Fibroblast of skin of back (primary cell): ENCODE results near the gene HASPIN.
A peak's percentile ranks its signal among the peaks of the same experiment; 100 is the strongest.
"Not testable (repeated sequence)": the region's sequence is repeated elsewhere in the genome, so short reads cannot be mapped to it uniquely, and the experiment has no call there.

Source experiments
- DNase-seq: peaks from one replicate; pipeline ENCODE4 v3.0.0-alpha.2; 2013

Gene HASPIN

DNA sequence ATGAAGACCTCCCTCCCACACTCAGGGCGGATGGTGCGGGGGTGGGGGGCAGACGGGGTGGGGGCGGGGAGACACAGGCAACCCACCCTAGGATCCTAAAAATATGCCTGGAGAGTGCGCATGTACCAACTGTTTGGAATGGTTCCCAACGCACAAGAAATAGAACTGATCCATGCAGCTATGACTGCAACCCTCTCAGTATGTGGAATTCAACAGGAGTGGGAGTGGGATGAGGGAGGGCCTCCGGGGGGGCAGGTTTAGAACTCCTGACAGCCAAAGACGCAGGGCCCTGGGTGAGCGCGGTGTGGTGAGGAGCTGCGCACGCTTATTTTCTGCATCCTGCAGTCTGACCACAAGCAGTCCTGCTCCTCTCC lies 26.6 kb upstream of the HASPIN start:
- no peak for DNase-seq

DNA sequence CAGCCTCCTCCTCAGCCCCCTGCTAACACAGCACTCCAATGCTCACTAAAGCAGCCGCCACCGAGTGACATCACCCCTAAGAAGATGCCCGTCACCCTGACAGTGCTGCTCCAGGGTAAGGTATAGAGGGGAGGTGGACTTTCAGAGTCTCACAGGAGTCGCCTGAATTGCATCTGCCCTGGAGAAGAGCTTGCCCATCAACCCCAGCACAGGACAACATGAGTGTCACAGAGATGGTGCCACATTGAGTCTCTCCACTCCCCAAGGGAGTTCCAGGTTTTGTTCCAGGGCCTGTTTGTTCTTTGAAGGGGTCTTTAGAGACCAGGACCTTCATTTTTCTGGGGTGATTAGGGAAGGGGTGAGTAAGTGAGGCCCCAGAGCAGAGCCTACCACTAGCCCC lies 25.6 kb upstream of the HASPIN start:
- no peak for DNase-seq

DNA sequence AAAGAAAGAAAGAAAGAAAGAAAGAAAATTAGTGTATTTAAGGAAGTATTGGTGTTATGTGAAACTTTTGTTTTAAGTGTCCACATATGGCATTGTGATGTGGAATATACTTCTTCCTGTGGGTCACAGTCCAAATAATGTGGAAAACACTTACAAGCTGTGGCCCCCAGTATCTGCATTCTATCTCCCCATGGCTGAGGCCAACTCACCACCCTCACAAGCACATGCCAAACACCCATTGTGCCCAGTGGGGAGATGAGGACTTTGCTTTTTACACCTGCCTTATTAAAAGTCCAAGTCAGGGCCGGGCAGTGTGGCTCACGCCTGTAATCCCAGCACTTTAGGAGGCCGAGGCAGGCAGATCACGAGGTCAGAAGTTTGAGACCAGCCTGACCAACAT lies 23.8 kb upstream of the HASPIN start:
- DNase-seq: no peak

DNA sequence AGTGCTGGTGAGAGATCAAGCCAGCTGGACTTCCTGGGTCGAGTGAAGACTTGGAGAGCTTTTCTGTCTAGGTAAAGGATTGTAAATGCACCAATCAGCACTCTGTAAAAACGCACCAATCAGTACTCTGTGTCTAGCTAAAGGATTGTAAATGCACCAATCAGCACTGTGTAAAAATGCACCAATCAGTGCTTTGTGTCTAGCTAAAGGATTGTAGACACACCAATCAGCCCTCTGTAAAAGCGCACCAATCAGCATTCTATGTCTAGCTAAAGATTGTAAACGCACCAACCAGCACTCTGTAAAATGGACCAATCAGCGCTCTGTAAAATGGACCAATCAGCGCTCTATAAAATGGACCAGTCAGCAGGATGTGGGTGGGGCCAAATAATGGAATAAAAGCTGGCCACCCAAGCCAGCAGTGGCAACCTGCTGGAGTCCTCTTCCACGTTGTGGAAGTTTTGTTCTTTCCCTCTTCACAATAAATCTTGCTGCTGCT lies 21.6 kb upstream of the HASPIN start:
- not testable (repeated sequence) for DNase-seq

DNA sequence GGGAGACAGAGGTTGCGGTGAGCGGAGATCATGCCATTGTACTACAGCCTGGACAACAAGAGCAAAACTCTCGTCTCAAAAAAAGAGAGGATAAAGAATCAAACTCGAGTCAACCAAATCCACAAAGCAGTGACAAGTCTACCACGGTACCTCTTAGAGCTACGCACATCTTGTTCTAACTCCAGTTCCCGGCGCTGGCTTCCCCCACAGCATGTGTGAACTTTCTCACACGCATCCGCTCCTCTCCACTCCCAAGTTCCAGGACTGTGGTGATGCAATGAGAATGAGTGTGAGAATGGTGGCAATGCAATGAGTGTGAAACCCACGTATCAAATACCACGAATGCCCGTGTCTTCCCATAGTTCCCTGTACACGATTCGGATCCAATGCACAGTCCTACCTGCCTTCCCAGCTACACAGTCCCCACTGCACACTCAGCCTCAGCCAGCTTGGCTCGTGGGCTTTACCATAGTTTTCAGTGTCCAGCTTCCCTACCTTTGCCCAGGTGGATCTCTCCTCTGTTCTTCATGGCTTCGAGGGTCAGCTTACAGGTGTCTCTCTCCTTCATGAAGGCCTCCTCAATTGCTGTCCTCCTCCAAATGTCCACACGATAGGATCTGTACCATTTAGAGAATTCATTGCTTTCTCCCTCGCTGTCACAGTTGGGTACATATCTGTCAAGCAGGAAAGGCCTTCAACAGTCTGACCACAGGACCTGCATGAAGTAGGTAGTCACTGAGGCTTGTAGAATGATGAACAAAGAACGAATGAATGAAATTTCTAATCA lies 18.6 kb upstream of the HASPIN start:
- DNase-seq: no peak

DNA sequence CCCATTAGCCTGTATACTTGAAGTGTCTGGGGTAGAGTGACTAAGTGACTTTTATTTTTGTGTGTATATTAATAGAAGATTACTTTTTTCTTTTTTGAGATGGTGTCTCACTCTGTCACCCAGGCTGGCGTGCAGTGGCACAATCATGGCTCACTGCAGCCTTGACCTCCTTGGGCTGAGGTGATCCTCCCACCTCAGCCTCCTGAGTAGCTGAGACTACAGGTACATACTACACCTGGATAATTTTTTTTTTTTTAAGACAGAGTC lies 18.1 kb upstream of the HASPIN start:
- DNase-seq: not testable (repeated sequence)

DNA sequence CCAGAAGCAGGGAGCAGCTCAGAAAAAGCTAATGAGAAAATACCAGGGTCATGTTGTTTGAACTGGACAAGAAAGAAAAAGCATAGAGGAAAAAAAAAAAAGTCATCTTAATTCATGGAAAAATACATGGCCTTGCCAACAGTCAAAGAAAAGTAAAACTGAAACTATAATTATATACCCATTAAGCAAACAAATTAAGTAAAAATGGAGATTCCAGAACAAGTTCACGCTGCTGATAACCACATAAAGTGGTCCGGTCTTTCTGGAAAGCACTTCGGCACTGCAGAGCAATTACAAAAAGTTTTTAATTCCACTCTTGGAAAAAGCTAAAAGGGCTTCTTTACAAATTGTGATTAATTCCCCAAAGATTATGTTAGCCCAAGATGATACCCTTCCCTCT lies 15.3 kb upstream of the HASPIN start:
- DNase-seq: no peak

DNA sequence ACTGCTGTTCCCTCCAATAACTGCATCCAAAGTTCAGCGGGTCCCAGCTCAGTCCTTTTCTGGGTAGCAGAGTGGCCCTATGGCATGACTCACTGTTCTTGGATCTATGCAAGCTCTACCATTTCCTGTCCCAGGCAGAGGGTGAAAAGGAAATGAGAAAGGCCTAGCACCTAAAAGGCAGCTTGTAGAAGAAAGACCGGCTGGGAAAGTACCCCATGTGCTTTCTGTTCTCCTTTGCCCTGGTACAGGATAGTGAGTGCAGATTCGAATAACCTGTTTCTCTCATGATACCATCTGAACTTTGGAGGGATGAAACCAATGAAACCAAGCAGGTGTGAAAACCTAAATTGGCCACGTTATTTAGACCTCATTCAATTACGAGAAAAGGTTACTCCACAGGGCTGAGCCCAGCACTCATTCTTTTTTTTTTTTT lies 12.7 kb upstream of the HASPIN start:
- peak; percentile 44 for DNase-seq

DNA sequence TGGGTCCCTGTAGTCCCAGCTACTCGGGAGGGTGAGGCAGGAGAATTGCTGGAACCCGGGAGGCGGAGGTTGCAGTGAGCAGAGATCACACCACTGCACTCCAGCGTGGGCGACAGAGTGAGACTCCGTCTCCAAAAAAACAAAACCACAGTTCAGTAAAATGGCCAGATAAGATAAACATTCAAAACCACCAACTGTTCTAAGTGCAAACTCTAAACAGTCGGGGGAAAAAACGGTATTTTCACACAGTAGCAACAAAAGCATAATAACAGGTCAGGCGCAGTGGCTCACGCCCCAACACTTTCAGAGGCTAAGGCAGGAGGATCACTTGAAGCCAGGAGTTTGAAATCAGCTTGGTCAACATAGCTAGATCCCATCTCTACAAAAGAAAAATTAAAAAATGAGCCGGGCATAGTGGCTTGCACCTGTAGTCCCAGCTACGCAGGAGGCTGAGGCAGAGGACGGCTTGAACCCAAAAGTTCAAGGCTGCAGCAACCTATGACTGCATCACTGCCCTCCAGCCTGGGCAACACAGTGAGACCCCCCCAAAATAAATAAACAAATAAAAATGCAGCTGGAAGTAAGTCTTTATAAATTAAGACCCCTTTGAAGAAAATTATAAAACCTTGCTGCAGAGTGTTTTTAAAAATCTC lies 10.8 kb upstream of the HASPIN start:
- no peak for DNase-seq

DNA sequence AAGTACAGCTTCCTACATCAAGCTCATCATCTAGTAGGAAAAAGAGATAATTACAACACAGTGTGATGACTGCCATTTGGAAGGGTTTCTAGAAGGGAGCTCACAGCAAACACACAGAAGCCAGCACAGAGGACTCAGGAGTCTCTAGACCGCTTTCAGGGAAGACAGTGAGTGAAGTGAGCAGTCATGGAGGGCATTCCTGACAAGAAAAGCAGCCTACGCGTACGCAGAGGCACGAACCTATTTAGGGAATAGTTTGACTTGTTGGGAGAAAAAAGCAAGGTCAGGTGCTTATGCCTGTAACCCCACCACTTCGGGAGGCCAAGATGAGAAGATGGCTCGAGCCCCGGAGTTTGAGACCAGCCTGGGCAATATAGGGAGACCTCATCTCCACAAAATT lies 8.4 kb upstream of the HASPIN start:
- no peak for DNase-seq

DNA sequence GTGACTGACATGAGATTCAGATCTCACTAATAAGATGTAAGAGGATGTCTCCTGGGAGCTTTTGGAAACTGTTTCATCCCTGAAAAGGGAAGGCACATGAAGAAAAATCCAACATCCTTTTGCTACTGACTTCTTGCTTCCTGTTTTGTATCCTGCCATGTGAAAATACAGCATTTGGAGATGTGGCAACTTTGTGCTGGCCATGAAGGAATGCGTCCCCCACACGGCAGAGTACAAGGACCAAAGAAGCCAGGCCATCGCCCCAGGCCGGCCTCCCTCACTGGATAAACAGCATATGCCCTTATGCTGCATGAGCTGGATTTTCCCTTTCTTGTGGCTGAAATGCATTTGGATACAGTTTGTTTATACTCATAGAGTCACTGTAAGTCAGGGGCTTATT lies 5.5 kb upstream of the HASPIN start:
- DNase-seq: no peak

DNA sequence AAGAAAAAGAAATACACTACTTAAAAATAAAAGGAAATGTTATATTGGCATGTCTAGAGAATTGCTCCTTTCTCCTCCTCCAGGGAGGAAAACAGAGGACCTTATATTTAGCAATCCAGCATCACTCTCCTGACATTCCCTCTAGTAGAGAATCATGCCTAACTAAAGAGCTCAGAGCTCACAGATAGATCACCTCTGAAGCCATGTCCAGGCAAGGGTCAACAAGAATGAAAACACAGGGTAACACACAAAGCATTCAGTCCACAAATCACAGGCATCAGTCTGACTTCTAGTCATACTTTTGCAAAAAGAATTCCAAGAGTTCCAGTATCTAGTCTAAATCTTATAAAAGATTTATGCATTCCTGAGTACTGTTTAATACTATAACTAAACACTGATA lies 4.4 kb upstream of the HASPIN start:
- DNase-seq: no peak

DNA sequence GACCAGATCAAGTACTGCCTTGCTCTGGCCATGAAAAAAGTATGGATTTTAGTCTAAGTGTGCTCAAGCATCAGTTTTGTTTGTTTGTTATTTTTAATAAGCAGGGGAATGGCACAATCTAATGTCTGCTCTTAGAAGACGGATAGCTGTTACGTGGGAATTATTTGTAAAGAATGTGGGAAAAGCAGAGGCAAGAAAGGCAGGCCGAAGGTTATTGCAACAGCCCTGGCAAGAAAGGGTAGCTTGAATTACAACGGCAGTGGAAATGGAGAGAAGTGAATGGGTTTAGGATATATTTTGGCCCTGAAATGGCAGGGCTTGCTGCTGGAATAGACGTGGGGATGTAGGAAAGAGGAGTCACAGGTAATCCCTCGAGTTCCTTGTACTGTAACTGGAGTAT lies 987 bp upstream of the HASPIN start:
- DNase-seq: no peak

DNA sequence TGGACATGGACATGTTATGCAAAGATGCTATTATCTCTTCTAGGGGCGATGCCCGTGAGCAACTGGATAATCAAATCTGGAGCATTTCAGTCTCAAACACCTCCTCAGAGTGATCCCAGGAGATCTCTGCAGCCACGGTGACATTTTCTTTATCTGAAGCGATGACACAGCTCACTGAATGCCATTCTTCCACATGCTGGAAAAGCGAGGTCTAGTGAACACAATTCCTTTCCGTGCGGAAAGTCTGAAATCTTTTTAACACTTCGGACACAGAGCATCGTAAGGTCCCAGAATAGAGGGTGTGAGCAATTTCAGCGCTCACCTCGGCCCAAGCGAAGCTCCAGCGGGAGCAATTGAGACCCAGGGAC lies 531 bp upstream of the HASPIN start:
- DNase-seq: no peak

DNA sequence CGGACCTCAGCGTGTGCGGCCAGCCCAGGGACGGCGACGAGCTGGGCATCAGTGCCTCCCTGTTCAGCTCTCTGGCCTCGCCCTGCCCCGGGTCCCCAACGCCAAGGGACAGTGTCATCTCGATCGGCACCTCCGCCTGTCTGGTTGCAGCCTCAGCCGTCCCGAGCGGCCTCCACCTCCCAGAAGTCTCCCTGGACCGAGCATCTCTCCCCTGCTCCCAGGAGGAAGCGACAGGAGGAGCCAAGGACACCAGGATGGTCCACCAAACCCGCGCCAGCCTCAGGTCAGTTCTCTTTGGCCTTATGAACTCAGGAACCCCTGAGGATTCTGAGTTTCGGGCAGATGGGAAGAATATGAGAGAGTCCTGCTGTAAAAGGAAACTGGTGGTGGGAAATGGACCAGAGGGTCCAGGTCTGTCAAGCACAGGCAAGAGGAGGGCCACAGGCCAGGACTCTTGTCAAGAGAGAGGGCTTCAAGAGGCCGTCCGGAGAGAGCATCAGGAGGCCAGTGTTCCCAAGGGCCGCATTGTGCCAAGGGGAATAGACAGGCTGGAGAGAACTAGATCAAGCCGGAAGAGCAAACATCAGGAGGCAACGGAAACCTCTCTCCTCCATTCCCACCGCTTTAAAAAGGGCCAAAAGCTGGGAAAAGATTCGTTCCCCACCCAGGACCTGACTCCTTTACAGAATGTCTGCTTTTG lies 825 bp downstream of the HASPIN start:
- no peak for DNase-seq

DNA sequence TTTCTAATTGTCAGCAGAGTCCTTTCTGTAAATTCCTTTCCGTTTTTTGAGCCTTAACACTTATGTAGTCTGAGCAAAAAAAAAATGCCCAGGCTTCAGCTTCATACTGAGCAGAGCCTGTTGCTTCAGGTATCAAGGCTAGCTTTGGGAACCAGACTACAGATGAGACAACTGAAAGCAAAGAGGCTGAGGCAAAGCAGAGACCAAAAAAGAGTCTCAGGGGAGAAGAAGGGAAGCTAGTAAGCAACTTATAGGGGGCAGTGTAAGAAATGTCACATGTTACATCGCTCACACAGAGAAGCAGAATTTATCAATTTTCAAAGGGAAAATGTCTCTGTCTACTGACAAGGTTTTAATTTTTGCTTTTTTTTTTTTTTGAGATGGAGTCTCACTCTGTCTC lies 3.3 kb downstream of the HASPIN start:
- DNase-seq: no peak

DNA sequence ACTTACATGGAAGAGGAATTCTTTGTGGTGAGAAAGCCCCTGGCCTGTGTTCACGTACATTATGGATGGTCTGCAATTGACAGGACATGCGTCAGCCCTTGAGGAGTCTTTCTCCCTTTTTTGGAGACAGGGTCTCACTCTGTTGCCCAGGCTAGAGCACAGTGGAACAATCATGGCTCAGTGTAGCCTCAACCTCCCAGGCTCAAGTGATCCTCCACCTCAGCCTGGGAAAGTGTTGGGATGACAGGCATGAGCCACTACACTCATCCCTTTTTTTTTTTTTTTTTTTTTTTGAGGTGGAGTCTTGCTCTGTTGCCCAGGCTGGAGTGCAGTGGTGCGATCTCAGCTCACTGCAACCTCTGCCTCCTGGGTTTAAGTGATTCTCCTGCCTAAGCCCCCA lies 4.4 kb downstream of the HASPIN start:
- not testable (repeated sequence) for DNase-seq

DNA sequence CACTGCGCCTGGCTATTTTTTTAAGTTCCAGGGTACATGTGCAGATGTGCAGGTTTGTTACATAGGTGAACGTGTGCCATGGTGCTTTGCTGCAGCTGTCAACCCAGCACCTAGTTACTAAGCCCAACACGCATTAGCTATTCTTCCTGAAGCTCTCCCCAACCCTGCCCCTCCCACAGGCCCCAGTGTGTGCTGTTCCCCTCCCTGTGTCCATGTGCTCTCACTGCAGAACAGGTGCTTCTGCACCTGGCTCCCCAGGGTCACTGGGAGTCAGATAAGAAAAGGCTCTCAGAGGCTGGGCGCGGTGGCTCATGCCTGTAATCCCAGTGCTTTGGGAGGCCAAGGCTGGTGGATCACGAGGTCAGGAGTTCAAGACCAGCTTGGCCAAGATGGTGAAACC lies 6.2 kb downstream of the HASPIN start:
- DNase-seq: no peak

DNA sequence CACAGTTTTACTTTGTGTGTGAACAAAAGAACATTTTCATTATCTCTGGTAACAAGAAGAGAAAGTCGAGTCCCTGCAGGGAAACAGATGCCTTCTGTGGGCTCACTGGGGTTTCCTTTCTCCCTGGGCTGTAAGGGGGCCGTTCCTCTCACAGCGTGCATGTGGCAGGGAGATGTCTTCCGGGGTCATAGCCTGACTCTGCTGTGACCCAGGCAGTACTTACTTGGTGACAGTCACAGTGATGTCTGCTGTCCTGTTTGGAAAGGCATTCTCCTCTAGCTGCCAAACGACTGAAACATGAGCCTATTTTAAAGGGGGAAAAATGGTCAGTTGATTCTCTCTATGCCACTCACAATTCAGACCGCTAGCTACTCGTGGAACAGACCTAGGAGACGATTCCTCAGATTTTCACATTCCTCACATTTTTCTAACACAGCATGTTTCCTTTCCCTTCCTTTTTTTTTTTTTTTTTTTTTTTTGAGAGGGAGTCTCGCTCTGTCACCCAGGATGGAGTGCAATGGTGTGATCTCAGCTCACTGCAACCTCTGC lies 7.3 kb downstream of the HASPIN start:
- DNase-seq: peak; percentile 86

DNA sequence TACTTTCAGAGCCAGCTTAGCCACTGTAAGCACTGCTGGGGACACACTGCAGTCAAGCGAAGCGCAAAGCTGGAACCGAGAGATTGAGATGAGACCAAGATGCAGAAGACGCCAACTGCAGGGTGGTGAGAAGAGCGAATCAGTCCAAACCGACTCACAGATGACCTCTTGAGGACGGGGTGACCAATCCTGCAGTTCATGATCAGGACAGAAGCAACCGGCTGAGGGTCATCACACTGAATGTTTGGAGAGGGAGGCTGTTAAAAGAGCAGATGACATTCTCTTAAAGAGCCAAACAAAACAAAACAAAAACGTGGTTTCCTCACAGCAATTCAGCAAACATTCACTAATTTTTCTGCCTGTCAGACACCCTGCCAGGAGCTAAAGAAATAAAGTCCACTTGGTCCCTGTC lies 8.5 kb downstream of the HASPIN start:
- DNase-seq: no peak

DNA sequence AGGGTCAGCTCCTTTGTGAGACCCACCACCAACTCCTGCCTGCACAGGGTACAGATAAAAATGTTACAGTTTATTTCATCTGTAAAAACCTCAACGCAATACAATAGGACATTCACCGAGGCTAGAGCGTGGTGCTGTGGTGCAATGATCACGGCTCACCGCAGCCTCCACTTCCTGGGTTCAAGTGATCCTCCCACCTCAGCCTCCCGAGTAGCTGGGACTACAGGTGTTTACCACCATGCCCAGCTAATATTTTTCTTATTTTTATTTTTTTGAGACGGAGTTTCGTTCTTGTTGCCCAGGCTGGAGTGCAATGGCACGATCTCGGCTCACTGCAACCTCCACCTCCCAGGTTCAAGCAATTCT lies 11.2 kb downstream of the HASPIN start:
- DNase-seq: not testable (repeated sequence)

DNA sequence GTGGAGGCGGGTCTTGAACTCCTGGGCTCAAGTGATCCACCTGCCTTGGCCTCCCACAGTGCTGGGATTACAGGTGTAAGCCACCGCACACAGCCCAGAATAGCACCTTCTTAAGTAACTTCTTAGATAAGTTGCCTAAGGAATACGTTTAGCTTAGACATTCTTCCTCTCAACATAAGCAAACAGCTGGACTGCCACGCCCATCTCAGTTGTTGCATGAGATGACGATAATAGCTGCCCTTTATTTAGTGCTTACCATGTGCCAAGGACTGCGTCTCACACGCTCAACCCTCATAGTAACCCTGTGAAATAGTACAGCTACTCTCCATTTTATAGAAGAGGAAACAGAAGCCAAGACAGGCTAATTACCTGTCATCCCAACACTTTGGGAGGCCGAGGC lies 11.8 kb downstream of the HASPIN start:
- no peak for DNase-seq

DNA sequence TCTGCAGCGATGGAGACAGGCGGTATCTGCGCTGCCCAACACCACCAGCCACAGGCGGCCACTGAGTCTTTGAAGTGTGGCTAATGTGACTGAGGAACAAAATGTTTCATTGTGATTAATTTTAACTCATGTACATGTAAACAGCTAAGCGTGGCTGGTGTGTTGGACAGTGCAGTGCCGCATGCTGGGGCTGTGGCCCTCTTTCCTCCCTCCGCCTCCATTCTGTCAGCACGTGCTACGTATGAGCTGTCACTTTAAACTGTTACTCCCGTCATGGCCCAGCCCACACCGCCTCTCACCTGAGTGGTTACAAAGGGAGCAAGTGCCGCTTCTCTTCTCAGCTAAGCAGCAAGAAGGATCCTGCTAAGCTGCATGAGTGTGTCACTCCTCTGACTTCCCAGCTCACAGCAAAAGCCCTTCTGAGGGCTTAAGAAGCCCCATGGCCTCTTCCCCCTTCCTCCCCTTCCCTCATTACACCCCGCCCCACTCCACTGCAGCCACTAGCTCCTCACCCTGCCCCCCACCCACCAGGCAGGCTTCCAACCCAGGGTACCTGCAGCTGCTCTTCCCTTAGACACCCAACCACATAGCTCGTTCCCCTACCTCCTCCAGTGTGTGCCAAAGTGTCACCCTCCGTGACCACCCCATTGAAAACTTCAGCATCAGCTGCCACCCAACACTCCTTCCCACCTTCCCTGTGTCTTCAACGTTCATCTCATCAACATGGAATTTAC lies 15.0 kb downstream of the HASPIN start:
- DNase-seq: no peak
